GM12878 (cell line): Measurements from ENCODE around the gene APBB1IP. TPM values are rescaled to one million over a fixed set of nuclear protein-coding genes. Genes with fewer than 3 reads are reported as not detected.
A peak's percentile ranks its signal among the peaks of the same experiment; 100 is the strongest.

ENCODE experiments used
- ATAC-seq: fragments of 200-7000 bp; cut with Tn5 transposase; 3 replicates; pipeline ENCODE4 v1.9.1; 2020; ENCODE audit warnings: mild to moderate bottlenecking, moderate library complexity
- BruUV-seq: library from RNA; stranded (reverse); fragments of 400-500 nt; replicated peaks from 2 replicates; lab custom pipeline; 2021; lab: Mats Ljungman, UMichigan
- CTCF ChIA-PET: fragments of 300-600 bp; sonication (Branson Sonifier 250); formaldehyde crosslinking; extraction: SDS; loops from one replicate; lab custom pipeline; 2021; ENCODE audit warnings: inconsistent platforms; lab: Yijun Ruan, JAX
- POLR2A ChIA-PET: fragments of 350-600 bp; formaldehyde crosslinking; extraction: SDS; loops from one replicate; lab custom pipeline; 2021; ENCODE audit warnings: inconsistent platforms; lab: Charles Lee
- RAD21 ChIA-PET: fragments of 300-600 bp; sonication (Branson Sonifier 250); formaldehyde crosslinking; loops from one replicate; lab custom pipeline; 2023; ENCODE audit warnings: antibody characterized with exemption; ENCODE audit not compliant: unreplicated experiment; lab: Charles Lee
- SMC1A ChIA-PET: fragments of 300-600 bp; sonication (Branson Sonifier 250); formaldehyde crosslinking; loops from one replicate; lab custom pipeline; 2023; ENCODE audit not compliant: unreplicated experiment, uncharacterized antibody; lab: Charles Lee
- DNase-seq: peaks from one replicate; pipeline ENCODE4 v3.0.0-alpha.2; 2011; ENCODE audit warnings: low read depth, low spot score
- FAIRE-seq: peaks from 3 replicates; lab custom pipeline; 2011; peaks lifted over from hg19 to GRCh38; lab: Jason Lieb, UNC
- H2AFZ ChIP-seq: 2 replicates; pipeline ENCODE4 v1.6.0; 2011; ENCODE audit warnings: low read depth, low read length, control low read depth; ENCODE audit not compliant: control insufficient read depth
- H3K27ac ChIP-seq: 2 replicates; pipeline ENCODE4 v1.5.1; 2011; ENCODE audit warnings: control low read depth; ENCODE audit not compliant: control insufficient read depth, insufficient read depth
- H3K27me3 ChIP-seq, 2 experiments: replicated peaks in 1 of 2; 2 replicates each; pipeline versions ENCODE4 v1.6.0 to v1.6.1; 2011; ENCODE audit warnings: low read length in 1 of 2; ENCODE audit not compliant: control insufficient read depth in 2 of 2, insufficient read depth in 2 of 2
- H3K36me3 ChIP-seq, 2 experiments: 2 replicates each; pipeline ENCODE4 v1.5.1; 2011; ENCODE audit warnings: low read length in 1 of 2; ENCODE audit not compliant: control insufficient read depth in 2 of 2, insufficient read depth in 2 of 2
- H3K4me1 ChIP-seq: 2 replicates; pipeline ENCODE4 v1.6.1; 2011; ENCODE audit warnings: mild to moderate bottlenecking, low read length, moderate library complexity, mixed read lengths; ENCODE audit not compliant: control insufficient read depth, insufficient read depth
- H3K4me2 ChIP-seq: 2 replicates; pipeline ENCODE4 v1.6.0; 2011; ENCODE audit warnings: control low read depth; ENCODE audit not compliant: control insufficient read depth, insufficient read depth
- H3K4me3 ChIP-seq: fragments of 200-600 bp; sonication (generic); 2 replicates; pipeline ENCODE4 v1.5.1; 2016
- H3K79me2 ChIP-seq: 2 replicates; pipeline ENCODE4 v1.6.0; 2011; ENCODE audit warnings: low read length; ENCODE audit not compliant: control insufficient read depth, insufficient read depth
- H3K9ac ChIP-seq: 2 replicates; pipeline ENCODE4 v1.8.0; 2011; ENCODE audit warnings: low read length, control low read depth, mixed read lengths; ENCODE audit not compliant: control insufficient read depth, insufficient read depth
- H3K9me3 ChIP-seq: replicated peaks from 3 replicates; pipeline ENCODE4 v1.5.1; 2011; ENCODE audit warnings: mild to moderate bottlenecking, low read length; ENCODE audit not compliant: control insufficient read depth, insufficient read depth
- H4K20me1 ChIP-seq: 2 replicates; pipeline ENCODE4 v1.6.0; 2011; ENCODE audit not compliant: control insufficient read depth, insufficient read depth
- BCL11A ChIP-seq: IDR thresholded peaks from 2 replicates; pipeline ENCODE4 v1.6.1; 2011; ENCODE audit warnings: low read depth, low read length
- BMI1 ChIP-seq: fragments of 450-650 bp; IDR thresholded peaks from 2 replicates; pipeline ENCODE4 v1.6.1; 2016; ENCODE audit warnings: mild to moderate bottlenecking, moderate library complexity, borderline replicate concordance
- CBFB ChIP-seq: IDR thresholded peaks from 2 replicates; pipeline ENCODE4 v1.6.1; 2016; ENCODE audit warnings: antibody characterized with exemption, low read depth
- CREM ChIP-seq: IDR thresholded peaks from 2 replicates; pipeline ENCODE4 v1.6.1; 2014; ENCODE audit warnings: antibody characterized with exemption, low read depth
- DPF2 ChIP-seq: fragments of 450-650 bp; IDR thresholded peaks from 2 replicates; pipeline ENCODE4 v1.6.1; 2017; ENCODE audit warnings: mild to moderate bottlenecking
- FOXM1 ChIP-seq: IDR thresholded peaks from 2 replicates; pipeline ENCODE4 v1.6.1; 2012; ENCODE audit warnings: low read depth, mild to moderate bottlenecking, inconsistent platforms, low read length, moderate library complexity
- IKZF2 ChIP-seq, 2 experiments: fragments of 450-650 bp; IDR thresholded peaks; 2 replicates each; pipeline ENCODE4 v1.6.1; 2017; ENCODE audit warnings: mild to moderate bottlenecking in 2 of 2, moderate library complexity in 2 of 2
- MEF2B ChIP-seq: fragments of 450-650 bp; IDR thresholded peaks from 2 replicates; pipeline ENCODE4 v1.6.1; 2018; ENCODE audit warnings: mild to moderate bottlenecking, moderate library complexity; ENCODE audit not compliant: partially characterized antibody, poor library complexity, severe bottlenecking
- NFIC ChIP-seq: IDR thresholded peaks from 2 replicates; pipeline ENCODE4 v1.6.1; 2012; ENCODE audit warnings: low read depth, mild to moderate bottlenecking, inconsistent platforms, low read length, moderate library complexity
- POU2F2 ChIP-seq: IDR thresholded peaks from 3 replicates; pipeline ENCODE4 v1.6.1; 2011; ENCODE audit warnings: low read depth, mild to moderate bottlenecking, low read length, borderline replicate concordance
- RELA ChIP-seq: fragments of 450-650 bp; IDR thresholded peaks from 2 replicates; pipeline ENCODE4 v1.8.0; 2014; ENCODE audit warnings: borderline replicate concordance; ENCODE audit not compliant: partially characterized antibody
- TCF12 ChIP-seq: IDR thresholded peaks from 2 replicates; pipeline ENCODE4 v1.6.1; 2011; ENCODE audit warnings: low read depth, mild to moderate bottlenecking, low read length
- ZNF24 ChIP-seq: fragments of 450-650 bp; IDR thresholded peaks from 2 replicates; pipeline ENCODE4 v1.6.1; 2017; ENCODE audit warnings: antibody characterized with exemption, mild to moderate bottlenecking
- WGBS: methylation state at CpG from one replicate; pipeline ENCODE4 v1.1.6; 2016; ENCODE audit warnings: low lambda C conversion rate; ENCODE audit not compliant: insufficient replicate concordance, insufficient coverage; ENCODE audit errors: missing lambda C conversion rate; 5-methylcytosine and 5-hydroxymethylcytosine counted together
- in situ Hi-C: fragments of 300-500 bp; cut with MboI; formaldehyde crosslinking; loops from 9 replicates; pipeline ENCODE4 v1.14.3; 2018; ENCODE audit warnings: mixed read lengths
- intact Hi-C: fragments of 100-400 bp; cut with micrococcal nuclease; formaldehyde crosslinking; loops from one replicate; pipeline ENCODE4 v1.14.2; 2022; ENCODE audit not compliant: unreplicated experiment
- polyA plus RNA-seq, 11 experiments: library from polyadenylated mRNA; depleted of rRNA in 4 of 11; unstranded in 6 of 11; stranded (reverse) in 5 of 11; fragments of >200 nt; fragmentation: Nextera tagmentation in 4 of 11; fragmentation: Illumina TruSeq in 1 of 11; extraction: Ambion mirVana in 4 of 11; extraction: Trizol in 1 of 11; gene quantifications; 1 replicate in 1 of 11; 2 replicates in 10 of 11; pipeline versions ENCODE4 v1.2.1 to v1.2.3, GENCODE V29; 2011 to 2016; ENCODE audit warnings: inconsistent platforms in 2 of 11, missing spikeins in 2 of 11, low read depth in 1 of 11
- total RNA-seq, 4 experiments: library from RNA; depleted of rRNA in 3 of 4; stranded (reverse); fragments of >200 nt in 3 of 4; fragmentation: Illumina TruSeq in 1 of 4; extraction: Trizol in 1 of 4; gene quantifications; 2 replicates each; pipeline versions ENCODE4 v1.2.1 to v1.2.3, GENCODE V29; 2013 to 2021
- TF ChIP-seq, protein P1 (sequence below): fragments of 450-650 bp; conservative IDR thresholded peaks from 2 replicates; pipeline ENCODE4 v1.6.1; 2017; ENCODE audit warnings: mild to moderate bottlenecking, moderate library complexity
- TF ChIP-seq, protein P2 (sequence below): fragments of 450-650 bp; IDR thresholded peaks from 2 replicates; pipeline ENCODE4 v1.6.1; 2017; ENCODE audit warnings: mild to moderate bottlenecking, moderate library complexity
- TF ChIP-seq, protein P3 (sequence below): IDR thresholded peaks from 2 replicates; pipeline ENCODE4 v1.6.1; 2012; ENCODE audit warnings: low read length, inconsistent platforms

APBB1IP gene
- total and polyA plus RNA-seq, 10 of the 15 experiments (the other 5 are each of a cell fraction or from before 2014, with no cell fraction given), result 7.3 to 67.4 (median 19.9) TPM

DNA sequence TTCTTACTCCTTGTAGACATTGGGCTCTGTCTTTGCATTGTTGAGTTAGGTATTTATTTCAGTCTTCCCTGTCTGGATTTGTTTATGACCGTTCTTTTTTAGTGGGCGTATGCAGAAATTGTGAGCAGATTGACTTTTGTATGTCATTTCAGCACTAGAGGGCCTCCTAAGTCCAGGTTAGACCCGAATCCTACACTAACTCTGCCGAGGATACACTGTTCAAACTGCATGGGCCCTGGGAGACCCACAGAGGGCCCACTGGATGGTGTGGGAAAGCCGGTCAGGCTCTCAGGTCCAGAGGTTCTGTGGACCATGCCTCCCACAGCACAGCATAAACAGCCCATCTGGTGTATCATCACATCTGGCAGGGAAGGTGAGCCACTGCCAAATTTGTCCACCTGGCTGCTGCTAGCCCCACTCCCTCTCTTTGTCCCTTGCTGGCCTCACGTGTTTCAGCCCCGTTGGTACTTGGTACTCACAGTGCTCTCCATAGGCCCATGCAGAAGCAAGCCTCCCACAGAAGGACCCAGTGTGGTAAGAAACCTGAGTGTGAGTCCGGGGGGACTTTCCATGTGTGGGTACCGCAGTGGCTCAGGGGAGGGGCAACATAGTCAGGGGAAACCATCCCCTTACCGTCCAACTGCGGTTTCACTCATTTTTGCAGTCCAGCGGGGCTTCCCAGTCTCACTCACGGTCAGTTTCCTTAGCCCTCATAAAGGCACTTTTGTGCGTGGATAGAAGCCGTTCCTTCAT, 112.8 kb downstream of the APBB1IP start:
- FAIRE-seq, result no peak
- H2AFZ ChIP-seq, result no peak overlapping the region
- in situ Hi-C loops (loop anchor here (10.0 kb wide), 1 partner anchor 676 kb away; no protein-coding TSS in a partner anchor), intact Hi-C loops (no loop called here)
- H3K9ac ChIP-seq, result no peak overlapping the region
- CTCF ChIA-PET, result interaction anchor here (0.8 to 2.0 kb wide), 9 partner anchors 8 to 216 kb away, joined by 3 to 7 read pairs (median 4); no protein-coding TSS in a partner anchor
- no peaks in the 10 kb centered on the region for H3K27me3 ChIP-seq
- peaks cover 7% of the 10 kb centered on the region for H3K9me3 ChIP-seq
- H4K20me1 ChIP-seq, result no peaks in the 10 kb centered on the region
- peaks cover 5% of the 10 kb centered on the region for H3K79me2 ChIP-seq
- peak; percentile 75 for DNase-seq
- no peak overlapping the region for H3K4me3 ChIP-seq
- no TSS peak for BruUV-seq
- ATAC-seq, result peak; percentile 98
- peaks cover 8% of the 10 kb centered on the region for H3K4me1 ChIP-seq
- SMC1A ChIA-PET, result interaction anchor here (0.6 to 1.9 kb wide), 11 partner anchors 9 to 214 kb away, joined by 3 to 10 read pairs (median 4); no protein-coding TSS in a partner anchor
- peak overlapping the region; percentile 28 for H3K27ac ChIP-seq
- POLR2A ChIA-PET, result interaction anchor here (1.0 kb wide), 1 partner anchor 20 kb away, joined by 3 read pairs; no protein-coding TSS in a partner anchor
- WGBS, result 7% methylated on average over 15 of the region's 15 CpGs
- H3K4me2 ChIP-seq, result peak overlapping the region; percentile 1; the same call in 1 of the 2 replicates
- peaks cover 9 to 12% of the 10 kb centered on the region in 2 experiments for H3K36me3 ChIP-seq
- RAD21 ChIA-PET, result interaction anchor here (0.7 to 1.4 kb wide), 3 partner anchors 47 to 216 kb away, joined by 3 read pairs; no protein-coding TSS in a partner anchor
- peak; percentile 49 for TF ChIP-seq MEF2B
- TF ChIP-seq IKZF2 (IDR thresholded peaks at IDR 0.05), result peak; percentile 47 to 70; a peak in 3 of 4 replicates
- peak; percentile 74 for TF ChIP-seq ZNF24
- TF ChIP-seq, protein P1, sequence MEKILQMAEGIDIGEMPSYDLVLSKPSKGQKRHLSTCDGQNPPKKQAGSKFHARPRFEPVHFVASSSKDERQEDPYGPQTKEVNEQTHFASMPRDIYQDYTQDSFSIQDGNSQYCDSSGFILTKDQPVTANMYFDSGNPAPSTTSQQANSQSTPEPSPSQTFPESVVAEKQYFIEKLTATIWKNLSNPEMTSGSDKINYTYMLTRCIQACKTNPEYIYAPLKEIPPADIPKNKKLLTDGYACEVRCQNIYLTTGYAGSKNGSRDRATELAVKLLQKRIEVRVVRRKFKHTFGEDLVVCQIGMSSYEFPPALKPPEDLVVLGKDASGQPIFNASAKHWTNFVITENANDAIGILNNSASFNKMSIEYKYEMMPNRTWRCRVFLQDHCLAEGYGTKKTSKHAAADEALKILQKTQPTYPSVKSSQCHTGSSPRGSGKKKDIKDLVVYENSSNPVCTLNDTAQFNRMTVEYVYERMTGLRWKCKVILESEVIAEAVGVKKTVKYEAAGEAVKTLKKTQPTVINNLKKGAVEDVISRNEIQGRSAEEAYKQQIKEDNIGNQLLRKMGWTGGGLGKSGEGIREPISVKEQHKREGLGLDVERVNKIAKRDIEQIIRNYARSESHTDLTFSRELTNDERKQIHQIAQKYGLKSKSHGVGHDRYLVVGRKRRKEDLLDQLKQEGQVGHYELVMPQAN, result no peak
- no peak for TF ChIP-seq NFIC
- TF ChIP-seq DPF2, result 0 out of 2 replicates have a peak, but pooled peaks have one; percentile 69
- 0 out of 2 replicates have a peak, but pooled peaks have one; percentile 8 for TF ChIP-seq BCL11A
- peak; percentile 56; the same call in 1 of the 3 replicates for TF ChIP-seq POU2F2
- no peak for TF ChIP-seq FOXM1
- TF ChIP-seq CREM, result peak; percentile 33; the same call in 1 of the 2 replicates
- no peak for TF ChIP-seq BMI1
- TF ChIP-seq, protein P2, sequence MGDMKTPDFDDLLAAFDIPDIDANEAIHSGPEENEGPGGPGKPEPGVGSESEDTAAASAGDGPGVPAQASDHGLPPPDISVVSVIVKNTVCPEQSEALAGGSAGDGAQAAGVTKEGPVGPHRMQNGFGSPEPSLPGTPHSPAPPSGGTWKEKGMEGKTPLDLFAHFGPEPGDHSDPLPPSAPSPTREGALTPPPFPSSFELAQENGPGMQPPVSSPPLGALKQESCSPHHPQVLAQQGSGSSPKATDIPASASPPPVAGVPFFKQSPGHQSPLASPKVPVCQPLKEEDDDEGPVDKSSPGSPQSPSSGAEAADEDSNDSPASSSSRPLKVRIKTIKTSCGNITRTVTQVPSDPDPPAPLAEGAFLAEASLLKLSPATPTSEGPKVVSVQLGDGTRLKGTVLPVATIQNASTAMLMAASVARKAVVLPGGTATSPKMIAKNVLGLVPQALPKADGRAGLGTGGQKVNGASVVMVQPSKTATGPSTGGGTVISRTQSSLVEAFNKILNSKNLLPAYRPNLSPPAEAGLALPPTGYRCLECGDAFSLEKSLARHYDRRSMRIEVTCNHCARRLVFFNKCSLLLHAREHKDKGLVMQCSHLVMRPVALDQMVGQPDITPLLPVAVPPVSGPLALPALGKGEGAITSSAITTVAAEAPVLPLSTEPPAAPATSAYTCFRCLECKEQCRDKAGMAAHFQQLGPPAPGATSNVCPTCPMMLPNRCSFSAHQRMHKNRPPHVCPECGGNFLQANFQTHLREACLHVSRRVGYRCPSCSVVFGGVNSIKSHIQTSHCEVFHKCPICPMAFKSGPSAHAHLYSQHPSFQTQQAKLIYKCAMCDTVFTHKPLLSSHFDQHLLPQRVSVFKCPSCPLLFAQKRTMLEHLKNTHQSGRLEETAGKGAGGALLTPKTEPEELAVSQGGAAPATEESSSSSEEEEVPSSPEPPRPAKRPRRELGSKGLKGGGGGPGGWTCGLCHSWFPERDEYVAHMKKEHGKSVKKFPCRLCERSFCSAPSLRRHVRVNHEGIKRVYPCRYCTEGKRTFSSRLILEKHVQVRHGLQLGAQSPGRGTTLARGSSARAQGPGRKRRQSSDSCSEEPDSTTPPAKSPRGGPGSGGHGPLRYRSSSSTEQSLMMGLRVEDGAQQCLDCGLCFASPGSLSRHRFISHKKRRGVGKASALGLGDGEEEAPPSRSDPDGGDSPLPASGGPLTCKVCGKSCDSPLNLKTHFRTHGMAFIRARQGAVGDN, result peak; percentile 65; the same call in 1 of the 2 replicates
- TF ChIP-seq RELA, result peak; percentile 80
- TF ChIP-seq TCF12, result 0 out of 2 replicates have a peak, but pooled peaks have one; percentile 44
- TF ChIP-seq, protein P3, sequence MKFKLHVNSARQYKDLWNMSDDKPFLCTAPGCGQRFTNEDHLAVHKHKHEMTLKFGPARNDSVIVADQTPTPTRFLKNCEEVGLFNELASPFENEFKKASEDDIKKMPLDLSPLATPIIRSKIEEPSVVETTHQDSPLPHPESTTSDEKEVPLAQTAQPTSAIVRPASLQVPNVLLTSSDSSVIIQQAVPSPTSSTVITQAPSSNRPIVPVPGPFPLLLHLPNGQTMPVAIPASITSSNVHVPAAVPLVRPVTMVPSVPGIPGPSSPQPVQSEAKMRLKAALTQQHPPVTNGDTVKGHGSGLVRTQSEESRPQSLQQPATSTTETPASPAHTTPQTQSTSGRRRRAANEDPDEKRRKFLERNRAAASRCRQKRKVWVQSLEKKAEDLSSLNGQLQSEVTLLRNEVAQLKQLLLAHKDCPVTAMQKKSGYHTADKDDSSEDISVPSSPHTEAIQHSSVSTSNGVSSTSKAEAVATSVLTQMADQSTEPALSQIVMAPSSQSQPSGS, result 0 out of 2 replicates have a peak, but pooled peaks have one; percentile 5
- peak; percentile 59; the same call in 1 of the 2 replicates for TF ChIP-seq CBFB
